Heart left ventricle (tissue), 16 donors: ENCODE results near the gene DGKE. TPM values are rescaled to one million over a fixed set of nuclear protein-coding genes. Genes with fewer than 3 reads are reported as not detected.
A peak's percentile ranks its signal among the peaks of the same experiment; 100 is the strongest.

Experiments used
- ATAC-seq, 4 donors: fragments of 200-7000 bp; cut with Tn5 transposase; one replicate each; pipeline ENCODE4 v1.9.1; 2020 to 2022; ENCODE audit warnings: moderate library complexity in 4 of 4, mild to moderate bottlenecking in 3 of 4, moderate number of reproducible peaks in 1 of 4
- DNase-seq, 5 donors: peaks; one replicate each; pipeline ENCODE4 v3.0.0-alpha.2; 2020
- H3K27ac ChIP-seq, 12 donors: fragments of 200-600 bp; sonication (generic) in 4 of 12; one replicate each; pipeline versions ENCODE4 v1.5.0 to v1.8.0; 2016 to 2022; ENCODE audit warnings: mild to moderate bottlenecking in 2 of 12
- H3K27me3 ChIP-seq, 9 donors: fragments of 200-600 bp; sonication (generic) in 2 of 9; one replicate each; pipeline versions ENCODE4 v1.5.1 to v1.8.0; 2016 to 2022; ENCODE audit warnings: mild to moderate bottlenecking in 3 of 9
- H3K36me3 ChIP-seq, 9 donors: fragments of 200-600 bp; sonication (generic) in 2 of 9; one replicate each; pipeline versions ENCODE4 v1.5.0 to v1.8.0; 2018 to 2022; ENCODE audit warnings: mild to moderate bottlenecking in 2 of 9
- H3K4me1 ChIP-seq, 12 donors: fragments of 200-600 bp; sonication (generic) in 4 of 12; one replicate each; pipeline versions ENCODE4 v1.5.0 to v1.8.0; 2016 to 2022; ENCODE audit warnings: mild to moderate bottlenecking in 3 of 12
- H3K4me3 ChIP-seq, 12 donors: fragments of 200-600 bp; sonication (generic) in 4 of 12; one replicate each; pipeline versions ENCODE4 v1.5.0 to v1.8.0; 2017 to 2022; ENCODE audit warnings: mild to moderate bottlenecking in 9 of 12, moderate library complexity in 4 of 12
- H3K9me3 ChIP-seq, 12 donors: fragments of 200-600 bp; sonication (generic) in 4 of 12; one replicate each; pipeline versions ENCODE4 v1.5.0 to v1.8.0; 2016 to 2022; ENCODE audit warnings: mild to moderate bottlenecking in 1 of 12
- CTCF ChIP-seq, 12 donors: fragments of 200-600 bp; sonication (generic) in 4 of 12; IDR thresholded peaks; one replicate each; pipeline versions ENCODE4 v1.5.0 to v1.8.0; 2018 to 2022; ENCODE audit warnings: antibody characterized with exemption in 12 of 12, mild to moderate bottlenecking in 5 of 12
- POLR2A ChIP-seq, 2 donors: fragments of 450-650 bp; IDR thresholded peaks; one replicate each; pipeline ENCODE4 v1.6.1; 2017; ENCODE audit warnings: antibody characterized with exemption in 2 of 2, mild to moderate bottlenecking in 2 of 2, moderate library complexity in 2 of 2
- WGBS, 4 donors: extraction: QIAGEN DNeasy Blood & Tissue Kit in 2 of 4; methylation state at CpG; one replicate each; pipeline versions ENCODE4 v1.1.5 to v1.1.7; 2013 to 2018; 5-methylcytosine and 5-hydroxymethylcytosine counted together
- intact Hi-C, 10 donors: fragments of 100-400 bp; cut with DNase I; formaldehyde crosslinking; loops; one replicate each; pipeline versions ENCODE4 v1.11.1 to v1.14.2; 2022
- polyA plus RNA-seq, 2 donors: library from polyadenylated mRNA; stranded (reverse); fragments of 200-250 nt; gene quantifications; one replicate each; pipeline ENCODE4 v1.2.3, GENCODE V29; 2013
- total RNA-seq, 9 donors: library from RNA; depleted of rRNA in 2 of 9; stranded (reverse); fragments of >200 nt in 2 of 9; fragmentation: NEBNext Ultra II Directional in 3 of 9; extraction: Animal tissue kit (Norgen Biotek cat#: 25700) in 3 of 9; gene quantifications; one replicate each; pipeline versions ENCODE4 v1.1.0 to v1.2.4, GENCODE V29; 2016 to 2023
- donor health status: ischemic (EF 13 %, LVEDD 7.1; RV severe dilation, severe dysfunction).
- donor health status: healthy with polysubstance abuse.
- donor health status: DM: no; HTN: yes; CAD: no.
- donor health status: DM: no; HTN: no; CAD: no.
- donor health status: ischemic (EF 25% LVEDD 6.9; RV normal size, moderate dysfunction).
- donor health status: ischemic (EF 25% LVEDD 5.7; RV mildly dilated, moderate dysfunction).
- donor health status: healthy.
- donor health status: DM: yes; HTN: yes; CAD: no.
- donor health status: ischemic (EF 35%, LVEDD 5.7; RV mildly dilated, moderate dysfunction).
- donor health status: nonischemic (EF 11% LVEDD 7.7; RV severe dilation, severe dysfunction).
- donor health status: DM: yes; HTN: yes; CAD: no.
- donor health status: PGD.
- donor health status: ischemic (EF 29% LVEDD 5.4; RV normal size, mild dysfunction).
- donor health status: nonischemic (EF 23%, LVEDD 6.1; RV moderate dilation, normal function).

DGKE gene
- total and polyA plus RNA-seq, 11 donors = 0.96 to 4.1 (median 2.8) TPM

- DNase-seq (no peak), ATAC-seq (peak in 1 of 4 donors; percentile 49)
- intact Hi-C loops = no loop called here
- TF ChIP-seq POLR2A (IDR thresholded peaks at IDR 0.05) = no peak
- Histone ChIP-seq H3K27me3 (no peaks in the 10 kb centered on the region), H3K9me3 (no peaks in the 10 kb centered on the region), H3K4me3 (no peak overlapping the region), H3K4me1 (peaks cover 0 to 11% (median 0%) of the 10 kb centered on the region in 12 donors), H3K27ac (no peak overlapping the region), H3K36me3 (no peaks in the 10 kb centered on the region)
- WGBS, 4 donors = 67 to 78% (median 71%) methylated on average over 3 of the region's 3 CpGs
These were observed 46.2 kb downstream of the DGKE start for GRCh38 chr17:56880133-56880532.

- DNase-seq (no peak), ATAC-seq (no peak)
- Histone ChIP-seq H3K36me3 (no peaks in the 10 kb centered on the region), H3K4me1 (peaks cover 0 to 12% (median 0%) of the 10 kb centered on the region in 12 donors), H3K27ac (no peak overlapping the region), H3K27me3 (no peaks in the 10 kb centered on the region), H3K9me3 (no peaks in the 10 kb centered on the region), H3K4me3 (no peak overlapping the region)
- intact Hi-C loops = no loop called here
- TF ChIP-seq CTCF (IDR thresholded peaks at IDR 0.05) = no peak
- no peak for TF ChIP-seq POLR2A (IDR thresholded peaks at IDR 0.05)
- WGBS, 4 donors = 80 to 85% (median 81%) methylated on average over 8 of the region's 8 CpGs
These were observed 46.6 kb downstream of the DGKE start for GRCh38 chr17:56880571-56880970.

- no peaks in the 10 kb centered on the region for H3K9me3 ChIP-seq
- WGBS, 4 donors = 94 to 98% (median 95%) methylated on average over 3 of the region's 3 CpGs
- TF ChIP-seq CTCF (IDR thresholded peaks at IDR 0.05) (no peak), POLR2A (IDR thresholded peaks at IDR 0.05) (no peak)
These were observed 47.8 kb downstream of the DGKE start for GRCh38 chr17:56881685-56882295.

GRCh38 chr17:56883616-56884015 is 49.7 kb downstream of the DGKE start:
- peaks cover 0 to 17% (median 0%) of the 10 kb centered on the region in 12 donors for H3K4me1 ChIP-seq
- ATAC-seq (no peak), DNase-seq (no peak)
- no peak overlapping the region for H3K27ac ChIP-seq
- no peak for TF ChIP-seq CTCF (IDR thresholded peaks at IDR 0.05)
- no peak for TF ChIP-seq POLR2A (IDR thresholded peaks at IDR 0.05)
- intact Hi-C loops = no loop called here
- H3K27me3 ChIP-seq = no peaks in the 10 kb centered on the region
- H3K4me3 ChIP-seq = no peak overlapping the region
- peaks cover 0 to 26% (median 4%) of the 10 kb centered on the region in 9 donors for H3K36me3 ChIP-seq
- WGBS, 4 donors = 60 to 74% (median 69%) methylated on average over 1 of the region's 1 CpG
- peaks cover 0 to 14% (median 1%) of the 10 kb centered on the region in 12 donors for H3K9me3 ChIP-seq

More at GRCh38 chr17:56881685-56882295, 47.8 kb downstream of the DGKE start:
- Histone ChIP-seq H3K27me3 (no peaks in the 10 kb centered on the region), H3K27ac (no peak overlapping the region), H3K36me3 (peaks cover 0 to 11% (median 0%) of the 10 kb centered on the region in 9 donors), H3K4me1 (peaks cover 0 to 17% (median 0%) of the 10 kb centered on the region in 12 donors), H3K4me3 (no peak overlapping the region)
- intact Hi-C loops = no loop called here
- ATAC-seq (no peak), DNase-seq (no peak)
